Activated CD4-positive, alpha-beta T cell treated with anti-CD3 and anti-CD28 coated beads for 36 hours (primary cell): ENCODE data around the gene TNFRSF19. TPM values are rescaled to one million over a fixed set of nuclear protein-coding genes. Genes with fewer than 3 reads are reported as not detected.

ENCODE experiments used
- ATAC-seq: fragments of 200-7000 bp; cut with Tn5 transposase; one replicate; pipeline ENCODE4 v1.10.0; 2021; ENCODE audit warnings: mild to moderate bottlenecking, moderate library complexity
- CTCF ChIA-PET: fragments of 350-600 bp; sonication (Branson Sonifier 250); formaldehyde crosslinking; loops from one replicate; lab custom pipeline; 2021; ENCODE audit warnings: antibody characterized with exemption; lab: Charles Lee
- POLR2A ChIA-PET: fragments of 350-600 bp; sonication (Branson Sonifier 250); formaldehyde crosslinking; loops from one replicate; lab custom pipeline; 2021; ENCODE audit warnings: antibody characterized with exemption, inconsistent platforms; lab: Charles Lee
- DNase-seq: peaks from one replicate; pipeline ENCODE4 v3.0.0-alpha.2; 2020
- H3K27ac Mint-ChIP-seq: one replicate; pipeline ENCODE4 v1.8.0; 2021; ENCODE audit warnings: mixed read lengths
- H3K27me3 Mint-ChIP-seq: one replicate; pipeline ENCODE4 v1.8.0; 2021; ENCODE audit warnings: mixed read lengths
- H3K36me3 Mint-ChIP-seq: one replicate; pipeline ENCODE4 v1.8.0; 2021; ENCODE audit warnings: low read depth, mixed read lengths
- H3K4me1 Mint-ChIP-seq: one replicate; pipeline ENCODE4 v1.8.0; 2021; ENCODE audit warnings: mixed read lengths
- H3K4me3 Mint-ChIP-seq: one replicate; pipeline ENCODE4 v1.8.0; 2021; ENCODE audit warnings: mild to moderate bottlenecking, moderate library complexity, mixed read lengths
- H3K9me3 Mint-ChIP-seq: one replicate; pipeline ENCODE4 v1.8.0; 2021; ENCODE audit warnings: low read depth, mixed read lengths
- intact Hi-C, 2 experiments: fragments of 100-400 bp; cut with DNase I in 1 of 2; cut with micrococcal nuclease in 1 of 2; formaldehyde crosslinking; loops; one replicate each; pipeline versions ENCODE4 v1.14.2 to v1.15.1; 2022 to 2024; cut with DNase I, micrococcal nuclease
- total RNA-seq, 2 experiments: library from RNA; stranded (reverse); gene quantifications; one replicate each; pipeline ENCODE4 v1.2.3, GENCODE V29; 2021

Gene TNFRSF19
- total RNA-seq, 2 experiments from 2014 or later: not detected

DNA sequence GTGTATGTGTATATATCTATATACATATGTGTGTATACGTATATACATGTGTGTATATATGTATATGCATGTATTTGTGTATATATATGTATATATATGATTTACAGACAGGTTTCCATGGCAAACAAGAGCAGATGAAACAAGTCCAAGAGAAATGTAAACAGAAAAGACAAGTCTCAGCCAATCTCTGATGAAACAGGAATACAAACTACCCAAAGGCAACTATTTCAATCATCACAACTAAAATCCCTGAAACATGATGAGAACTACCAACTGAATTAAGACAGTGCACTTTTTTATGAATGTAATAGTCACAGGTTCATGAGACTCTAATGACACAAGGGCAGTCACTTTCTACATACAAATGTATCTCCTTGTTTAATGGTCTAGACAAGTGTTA is 140.2 kb downstream of the TNFRSF19 start:
- H3K4me1 Mint-ChIP-seq: no peaks in the 10 kb centered on the region
- H3K9me3 Mint-ChIP-seq: peaks cover 2% of the 10 kb centered on the region
- H3K27ac Mint-ChIP-seq: no peak overlapping the region
- POLR2A ChIA-PET: no interaction called here
- intact Hi-C loops: loop anchor here in 1 of 2 experiments (10.0 kb wide), 1 partner anchor 164 kb away; no protein-coding TSS in a partner anchor
- CTCF ChIA-PET: interaction anchor here (0.7 kb wide), 1 partner anchor 230 kb away, joined by 3 read pairs; no protein-coding TSS in a partner anchor
- no peaks in the 10 kb centered on the region for H3K36me3 Mint-ChIP-seq
- ATAC-seq (no peak), DNase-seq (no peak)
- H3K4me3 Mint-ChIP-seq: no peak overlapping the region
- H3K27me3 Mint-ChIP-seq: peaks cover 3% of the 10 kb centered on the region

- POLR2A ChIA-PET: no interaction called here
- Mint-ChIP-seq H3K4me3 (no peak overlapping the region), H3K36me3 (no peaks in the 10 kb centered on the region), H3K27me3 (peaks cover 3% of the 10 kb centered on the region), H3K4me1 (no peaks in the 10 kb centered on the region), H3K27ac (no peak overlapping the region), H3K9me3 (peaks cover 2% of the 10 kb centered on the region)
- ATAC-seq (no peak), DNase-seq (no peak)
- intact Hi-C loops: loop anchor here in 1 of 2 experiments (10.0 kb wide), 1 partner anchor 163 kb away; no protein-coding TSS in a partner anchor
- CTCF ChIA-PET: interaction anchor here (1.8 kb wide), 1 partner anchor 11 kb away, joined by 4 read pairs; no protein-coding TSS in a partner anchor
Measured at GRCh38 chr13:23711355-23711754, 141.1 kb downstream of the TNFRSF19 start.

GRCh38 chr13:23714672-23715071 is 144.5 kb downstream of the TNFRSF19 start:
- Mint-ChIP-seq H3K4me3 (no peak overlapping the region), H3K27ac (no peak overlapping the region), H3K27me3 (peaks cover 3% of the 10 kb centered on the region), H3K9me3 (peaks cover 2% of the 10 kb centered on the region), H3K36me3 (no peaks in the 10 kb centered on the region), H3K4me1 (peaks cover 20% of the 10 kb centered on the region)
- ATAC-seq (no peak), DNase-seq (no peak)
- POLR2A ChIA-PET: no interaction called here
- CTCF ChIA-PET: no interaction called here
- intact Hi-C loops: loop anchor here in 1 of 2 experiments (10.0 kb wide), 1 partner anchor 160 kb away; no protein-coding TSS in a partner anchor

GRCh38 chr13:23715092-23715761 is 145.0 kb downstream of the TNFRSF19 start:
- H3K27me3 Mint-ChIP-seq: peaks cover 3% of the 10 kb centered on the region
- ChIA-PET POLR2A (no interaction called here), CTCF (no interaction called here)
- no peak overlapping the region for H3K4me3 Mint-ChIP-seq
- no peaks in the 10 kb centered on the region for H3K36me3 Mint-ChIP-seq
- H3K4me1 Mint-ChIP-seq: peaks cover 20% of the 10 kb centered on the region
- ATAC-seq (no peak), DNase-seq (no peak)
- H3K9me3 Mint-ChIP-seq: peaks cover 2% of the 10 kb centered on the region
- no peak overlapping the region for H3K27ac Mint-ChIP-seq
- intact Hi-C loops: loop anchor here in 1 of 2 experiments (10.0 kb wide), 1 partner anchor 160 kb away; no protein-coding TSS in a partner anchor

DNA sequence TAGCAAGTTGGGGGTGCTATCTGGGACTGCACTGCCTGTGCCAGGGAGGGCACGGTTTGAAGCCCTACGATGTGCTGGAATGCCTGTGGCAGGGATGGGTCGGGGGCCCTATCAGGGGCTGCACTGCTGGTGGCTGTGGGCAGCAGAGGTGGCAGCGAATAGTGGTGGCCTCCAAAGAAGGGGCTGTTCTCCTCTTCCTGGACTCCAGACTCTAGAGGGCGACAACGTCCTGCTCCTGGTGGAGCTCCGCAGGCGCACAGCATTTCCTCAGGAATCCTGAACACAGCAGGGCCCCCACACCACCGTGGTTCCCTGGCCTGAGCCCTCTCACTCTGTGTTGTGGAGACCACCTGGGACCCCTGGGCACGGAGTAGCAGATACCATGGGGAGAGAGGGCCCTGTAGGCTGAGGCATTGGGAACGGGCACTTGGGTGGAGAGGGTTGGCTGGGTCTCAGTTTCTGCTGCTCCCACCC is 145.6 kb downstream of the TNFRSF19 start:
- Mint-ChIP-seq H3K36me3 (no peaks in the 10 kb centered on the region), H3K4me1 (peaks cover 20% of the 10 kb centered on the region), H3K27ac (no peak overlapping the region), H3K9me3 (peaks cover 2% of the 10 kb centered on the region), H3K27me3 (peaks cover 3% of the 10 kb centered on the region), H3K4me3 (no peak overlapping the region)
- DNase-seq: peak; percentile 32
- POLR2A ChIA-PET: no interaction called here
- no peak for ATAC-seq
- CTCF ChIA-PET: no interaction called here
- intact Hi-C loops: loop anchor here (2.0 to 10.0 kb wide), 2 partner anchors 155 to 159 kb away; no protein-coding TSS in a partner anchor

GRCh38 chr13:23716401-23716800 is 146.2 kb downstream of the TNFRSF19 start:
- peaks cover 20% of the 10 kb centered on the region for H3K4me1 Mint-ChIP-seq
- ChIA-PET CTCF (no interaction called here), POLR2A (no interaction called here)
- intact Hi-C loops: loop anchor here (2.0 to 10.0 kb wide), 2 partner anchors 154 to 158 kb away; no protein-coding TSS in a partner anchor
- DNase-seq: no peak
- H3K4me3 Mint-ChIP-seq: no peak overlapping the region
- ATAC-seq: no peak
- H3K27ac Mint-ChIP-seq: no peak overlapping the region
- peaks cover 2% of the 10 kb centered on the region for H3K9me3 Mint-ChIP-seq
- H3K36me3 Mint-ChIP-seq: no peaks in the 10 kb centered on the region
- peaks cover 3% of the 10 kb centered on the region for H3K27me3 Mint-ChIP-seq

- Mint-ChIP-seq H3K9me3 (no peaks in the 10 kb centered on the region), H3K4me3 (no peak overlapping the region), H3K27me3 (peaks cover 2% of the 10 kb centered on the region), H3K36me3 (no peaks in the 10 kb centered on the region), H3K4me1 (peaks cover 20% of the 10 kb centered on the region), H3K27ac (no peak overlapping the region)
- ChIA-PET CTCF (interaction anchor here (0.5 to 2.4 kb wide), 3 partner anchors 10 to 290 kb away, joined by 3 to 8 read pairs (median 7); no protein-coding TSS in a partner anchor), POLR2A (no interaction called here)
- DNase-seq: no peak
- no peak for ATAC-seq
- intact Hi-C loops: loop anchor here in 1 of 2 experiments (10.0 kb wide), 1 partner anchor 156 kb away; no protein-coding TSS in a partner anchor
Measured at GRCh38 chr13:23718996-23719395, 148.8 kb downstream of the TNFRSF19 start.

- intact Hi-C loops: no loop called here
- H3K27ac Mint-ChIP-seq: no peak overlapping the region
- H3K4me3 Mint-ChIP-seq: no peak overlapping the region
- no peaks in the 10 kb centered on the region for H3K27me3 Mint-ChIP-seq
- ChIA-PET POLR2A (no interaction called here), CTCF (interaction anchor here (0.6 to 1.1 kb wide), 4 partner anchors 11 to 372 kb away, joined by 3 to 4 read pairs (median 3); no protein-coding TSS in a partner anchor)
- DNase-seq: no peak
- peaks cover 15% of the 10 kb centered on the region for H3K4me1 Mint-ChIP-seq
- no peak for ATAC-seq
- no peaks in the 10 kb centered on the region for H3K9me3 Mint-ChIP-seq
- H3K36me3 Mint-ChIP-seq: peaks cover 3% of the 10 kb centered on the region
Measured at GRCh38 chr13:23722726-23723453, 152.7 kb downstream of the TNFRSF19 start.

DNA sequence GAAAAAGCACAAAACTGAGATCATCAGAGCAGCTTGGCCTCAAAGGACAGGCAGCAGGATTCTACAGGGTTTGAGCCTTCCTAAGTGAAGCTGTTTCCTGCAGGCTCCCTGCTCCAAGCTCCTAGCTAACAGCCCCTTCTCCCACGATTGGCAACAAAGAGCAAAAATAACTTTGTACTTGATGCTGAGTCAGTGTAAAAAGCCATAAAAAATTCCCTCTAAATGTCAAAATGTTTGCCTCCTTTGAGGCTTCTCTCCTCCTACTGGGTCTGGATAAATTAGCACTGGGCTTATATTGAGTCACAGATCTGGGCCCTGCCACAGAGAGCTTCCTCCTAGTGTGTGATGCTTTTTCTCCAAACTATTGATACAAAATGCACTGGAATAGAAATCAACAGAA is 153.3 kb downstream of the TNFRSF19 start:
- peaks cover 11% of the 10 kb centered on the region for H3K4me1 Mint-ChIP-seq
- no peak overlapping the region for H3K4me3 Mint-ChIP-seq
- intact Hi-C loops: no loop called here
- H3K27ac Mint-ChIP-seq: no peak overlapping the region
- ChIA-PET CTCF (no interaction called here), POLR2A (no interaction called here)
- no peaks in the 10 kb centered on the region for H3K27me3 Mint-ChIP-seq
- peaks cover 4% of the 10 kb centered on the region for H3K36me3 Mint-ChIP-seq
- no peak for ATAC-seq
- DNase-seq: no peak
- H3K9me3 Mint-ChIP-seq: no peaks in the 10 kb centered on the region

DNA sequence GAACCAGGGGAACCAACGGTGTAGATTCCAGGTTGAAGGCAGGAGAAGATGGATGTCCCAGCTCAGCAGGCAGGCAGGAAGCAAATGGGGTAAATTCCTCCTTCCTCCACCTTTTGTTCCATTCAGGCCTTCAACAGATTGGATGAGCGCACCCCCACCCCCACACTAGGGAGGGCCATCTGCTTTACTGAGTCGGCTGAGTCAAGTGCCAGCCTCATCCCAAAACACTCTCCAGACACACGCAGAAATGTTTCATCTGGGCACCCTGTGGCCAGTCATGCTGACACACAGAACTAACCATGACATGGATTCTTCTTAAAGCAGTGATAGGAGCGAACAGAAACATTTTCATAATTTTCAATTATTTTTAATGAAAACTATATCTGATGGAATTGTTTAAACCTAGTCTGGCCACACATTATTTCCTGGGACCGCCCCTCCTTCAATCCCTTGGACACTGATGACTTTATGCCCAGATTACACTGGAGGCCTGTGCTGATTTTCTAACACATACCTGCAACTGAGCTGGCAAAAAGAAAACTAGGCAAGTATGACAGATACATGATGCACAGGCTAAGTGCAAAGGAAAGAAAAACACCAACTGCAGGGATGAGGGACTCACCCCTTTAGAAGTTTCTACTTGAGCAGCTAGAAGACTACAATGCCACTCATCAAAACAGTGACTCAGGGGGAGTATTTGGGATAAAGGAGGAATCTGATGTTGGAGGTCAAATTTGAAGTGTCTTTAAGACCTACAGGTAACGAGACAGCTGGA is 154.2 kb downstream of the TNFRSF19 start:
- Mint-ChIP-seq H3K9me3 (no peaks in the 10 kb centered on the region), H3K4me1 (peaks cover 2% of the 10 kb centered on the region), H3K36me3 (peaks cover 4% of the 10 kb centered on the region), H3K27ac (no peak overlapping the region), H3K4me3 (no peak overlapping the region), H3K27me3 (no peaks in the 10 kb centered on the region)
- CTCF ChIA-PET: interaction anchor here (1.2 kb wide), 1 partner anchor 18 kb away, joined by 3 read pairs; no protein-coding TSS in a partner anchor
- intact Hi-C loops: no loop called here
- ATAC-seq (no peak), DNase-seq (no peak)
- POLR2A ChIA-PET: no interaction called here
